Gastrocnemius medialis (tissue), 4 donors: ENCODE measurements around the gene NFIA. TPM values are rescaled to one million over a fixed set of nuclear protein-coding genes. Genes with fewer than 3 reads are reported as not detected.

Experiments used
- ATAC-seq, 2 donors: fragments of 150-250 bp; one replicate each; pipeline ENCODE4 v1.9.1; 2016
- DNase-seq, 2 donors: peaks; one replicate each; pipeline ENCODE4 v3.0.0-alpha.2; 2019
- H3K27ac ChIP-seq, 4 donors: fragments of 200-600 bp; sonication (generic); 1 replicate in 1 of 4; 2 replicates in 3 of 4; pipeline ENCODE4 v1.5.1; 2016 to 2018; ENCODE audit warnings: mild to moderate bottlenecking in 2 of 4, moderate library complexity in 1 of 4
- H3K27me3 ChIP-seq, 3 donors: fragments of 200-600 bp; sonication (generic) in 2 of 3; 1 replicate in 1 of 3; 2 replicates in 2 of 3; pipeline versions ENCODE4 v1.5.1 to v1.6.0; 2016 to 2019; ENCODE audit warnings: mild to moderate bottlenecking in 1 of 3, moderate library complexity in 1 of 3
- H3K36me3 ChIP-seq, 2 donors: fragments of 200-600 bp; sonication (generic) in 1 of 2; one replicate each; pipeline ENCODE4 v1.5.1; 2017 to 2018
- H3K4me1 ChIP-seq, 2 donors: fragments of 200-600 bp; sonication (generic) in 1 of 2; one replicate each; pipeline ENCODE4 v1.5.1; 2016 to 2017; ENCODE audit warnings: mild to moderate bottlenecking in 2 of 2
- H3K4me3 ChIP-seq, 4 donors: fragments of 200-600 bp; sonication (generic) in 3 of 4; 1 replicate in 1 of 4; 2 replicates in 3 of 4; pipeline ENCODE4 v1.5.1; 2016 to 2019; ENCODE audit warnings: mild to moderate bottlenecking in 2 of 4
- H3K9me3 ChIP-seq, 3 donors: fragments of 200-600 bp; sonication (generic) in 2 of 3; 1 replicate in 1 of 3; 2 replicates in 2 of 3; pipeline ENCODE4 v1.5.1; 2016 to 2019
- CTCF ChIP-seq, 5 experiments: fragments of 450-650 bp in 3 of 5; fragments of 200-600 bp in 2 of 5; sonication (generic) in 2 of 5; IDR thresholded peaks in 4 of 5; conservative IDR thresholded peaks in 1 of 5; 1 replicate in 4 of 5; 2 replicates in 1 of 5; pipeline ENCODE4 v1.5.1; 2016 to 2019; ENCODE audit warnings: antibody characterized with exemption in 5 of 5, mild to moderate bottlenecking in 3 of 5, moderate library complexity in 3 of 5
- POLR2A ChIP-seq, 2 donors: fragments of 450-650 bp; IDR thresholded peaks; one replicate each; pipeline ENCODE4 v1.6.1; 2017; ENCODE audit warnings: antibody characterized with exemption in 2 of 2, mild to moderate bottlenecking in 2 of 2, moderate library complexity in 2 of 2
- in situ Hi-C, 4 donors: fragments of 200-750 bp; cut with MboI; loops; one replicate each; pipeline versions ENCODE4 v1.15.0 to v1.8.0; 2017; ENCODE audit warnings: low sequenced_read_pairs in 4 of 4
- intact Hi-C: fragments of 100-400 bp; cut with DNase I; formaldehyde crosslinking; loops from one replicate; pipeline ENCODE4 v1.15.1; 2023; ENCODE audit warnings: low total_unique reads
- total RNA-seq, 4 donors: library from RNA; depleted of rRNA; stranded (reverse); fragments of >200 nt; gene quantifications; one replicate each; pipeline versions ENCODE4 v1.1.0 to v1.2.3, GENCODE V29; 2016

NFIA gene
- total RNA-seq, 4 donors from 2014 or later = 12.9 to 27.0 (median 26.6) TPM

DNA sequence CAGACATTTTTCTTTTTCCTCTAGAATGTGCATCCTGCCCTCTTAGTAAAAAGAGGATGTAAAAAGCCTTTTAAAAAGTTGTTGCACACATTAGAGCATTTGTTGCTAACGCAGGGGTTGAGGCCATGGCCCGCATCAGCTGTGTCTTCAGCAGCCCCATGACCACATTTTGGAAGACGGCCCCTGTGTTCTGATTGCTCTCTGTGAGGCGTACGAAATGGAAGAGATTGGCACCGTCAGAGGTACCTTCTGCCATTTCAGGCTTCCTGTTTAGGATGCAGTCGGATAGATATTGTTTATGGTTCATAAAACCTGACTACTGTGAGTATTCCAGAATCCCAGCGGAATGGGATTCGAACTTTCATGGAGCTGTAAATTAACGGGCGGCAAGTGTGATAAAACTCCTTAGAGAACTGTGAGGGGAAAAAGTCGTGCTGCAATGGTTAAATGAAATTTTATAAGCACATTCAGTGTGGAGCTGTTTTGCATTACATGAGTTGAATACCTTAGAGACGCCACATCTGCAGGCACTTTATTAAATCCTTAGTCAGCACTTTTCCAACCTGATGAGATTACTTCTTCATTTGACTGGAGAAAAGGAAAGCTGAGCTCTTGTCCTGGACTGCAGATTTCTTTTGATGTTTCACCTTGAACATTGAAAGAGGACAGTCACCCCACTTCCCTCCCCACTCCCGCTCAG is 368.7 kb downstream of the NFIA start:
- H3K4me3 ChIP-seq = no peak overlapping the region
- no peak for TF ChIP-seq POLR2A (IDR thresholded peaks at IDR 0.05)
- no peak for TF ChIP-seq CTCF (IDR thresholded peaks at IDR 0.05 in 4 of 5, conservative IDR thresholded peaks at IDR 0.05 in 1 of 5)
- H3K27me3 ChIP-seq = no peaks in the 10 kb centered on the region
- no peaks in the 10 kb centered on the region for H3K9me3 ChIP-seq
- in situ Hi-C loops = loop anchor here (5.0 to 25.0 kb wide), 5 partner anchors 404 to 614 kb away; no protein-coding TSS in a partner anchor
- DNase-seq (no peak), ATAC-seq (no peak)
- intact Hi-C loops = loop anchor here (1.0 to 5.0 kb wide), 3 partner anchors 269 to 599 kb away; no protein-coding TSS in a partner anchor
- H3K4me1 ChIP-seq = peaks cover 66 to 67% of the 10 kb centered on the region in 2 donors
- H3K36me3 ChIP-seq = peaks cover 0 to 6% of the 10 kb centered on the region in 2 donors
- peak overlapping the region; percentile 73 to 82 (median 78) for H3K27ac ChIP-seq

- ATAC-seq (no peak), DNase-seq (no peak)
- in situ Hi-C loops = loop anchor here (5.0 to 25.0 kb wide), 5 partner anchors 404 to 614 kb away; no protein-coding TSS in a partner anchor
- Histone ChIP-seq H3K27me3 (no peaks in the 10 kb centered on the region), H3K36me3 (peaks cover 0 to 6% of the 10 kb centered on the region in 2 donors), H3K9me3 (no peaks in the 10 kb centered on the region), H3K27ac (peak overlapping the region; percentile 73 to 82 (median 78)), H3K4me3 (no peak overlapping the region), H3K4me1 (peaks cover 66 to 67% of the 10 kb centered on the region in 2 donors)
- intact Hi-C loops = loop anchor here (5.0 kb wide), 2 partner anchors 269 to 599 kb away; no protein-coding TSS in a partner anchor
- TF ChIP-seq POLR2A (IDR thresholded peaks at IDR 0.05) = no peak
- TF ChIP-seq CTCF (IDR thresholded peaks at IDR 0.05 in 4 of 5, conservative IDR thresholded peaks at IDR 0.05 in 1 of 5) = no peak
Observed at GRCh38 chr1:61451572-61451968, 369.2 kb downstream of the NFIA start.

- intact Hi-C loops (loop anchor here (1.0 to 5.0 kb wide), 6 partner anchors 114 to 600 kb away; no protein-coding TSS in a partner anchor), in situ Hi-C loops (loop anchor here (5.0 to 25.0 kb wide), 5 partner anchors 405 to 615 kb away; no protein-coding TSS in a partner anchor)
- DNase-seq (no peak), ATAC-seq (no peak)
- no peaks in the 10 kb centered on the region for H3K9me3 ChIP-seq
- peak overlapping the region; percentile 70 to 82 (median 73) for H3K27ac ChIP-seq
- H3K36me3 ChIP-seq = peaks cover 0 to 6% of the 10 kb centered on the region in 2 donors
- peaks cover 66 to 67% of the 10 kb centered on the region in 2 donors for H3K4me1 ChIP-seq
- TF ChIP-seq POLR2A (IDR thresholded peaks at IDR 0.05) = no peak
- TF ChIP-seq CTCF (IDR thresholded peaks at IDR 0.05 in 4 of 5, conservative IDR thresholded peaks at IDR 0.05 in 1 of 5) = no peak
- no peaks in the 10 kb centered on the region for H3K27me3 ChIP-seq
- H3K4me3 ChIP-seq = no peak overlapping the region
Observed at GRCh38 chr1:61452176-61453035, 370.0 kb downstream of the NFIA start.

DNA sequence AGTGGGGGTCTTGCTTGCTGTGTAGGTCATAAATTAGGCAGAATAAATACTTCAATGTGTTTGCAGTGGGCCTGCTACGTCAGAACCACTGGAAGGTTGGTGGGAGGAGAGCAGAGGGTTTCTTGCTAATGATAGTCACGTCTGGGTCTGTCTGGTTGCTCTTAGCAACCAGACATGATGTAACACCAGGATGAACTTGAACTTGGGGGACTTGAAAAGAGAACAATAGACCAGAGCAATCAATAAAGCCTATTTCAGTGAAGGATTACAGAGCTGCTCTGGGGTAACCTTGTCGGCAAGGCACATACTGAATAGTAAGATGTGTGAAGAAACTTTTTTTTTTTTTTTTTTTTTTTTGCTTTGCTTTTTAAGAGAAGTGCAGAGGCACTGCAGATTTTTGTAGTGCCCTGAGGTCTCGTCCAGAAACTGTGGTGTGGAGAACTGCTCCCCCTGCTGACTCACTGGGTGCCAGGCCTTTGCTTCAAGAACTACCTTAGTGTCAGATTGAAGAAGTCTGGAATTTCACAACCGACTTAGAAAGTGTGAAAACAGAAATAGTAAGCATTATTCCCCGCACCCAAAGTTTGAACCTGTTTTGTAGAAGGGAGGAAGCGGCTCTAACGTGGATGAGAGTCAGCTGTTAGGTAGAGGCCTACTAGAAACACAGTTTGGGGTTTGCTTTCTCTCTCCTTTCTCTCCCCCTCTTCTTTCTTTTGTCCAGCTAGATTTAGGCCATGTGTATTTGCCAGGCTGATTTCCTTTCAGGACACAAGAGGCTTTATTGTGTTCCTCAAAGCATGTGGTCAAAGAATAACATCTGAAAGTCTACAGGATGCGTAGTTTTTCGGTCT is 371.0 kb downstream of the NFIA start:
- H3K36me3 ChIP-seq = peaks cover 0 to 6% of the 10 kb centered on the region in 2 donors
- H3K27ac ChIP-seq = peak overlapping the region; percentile 70 to 82 (median 73)
- intact Hi-C loops = loop anchor here (1.0 to 5.0 kb wide), 6 partner anchors 115 to 601 kb away; no protein-coding TSS in a partner anchor
- ATAC-seq (peak; percentile 71 to 75), DNase-seq (peak; percentile 85 to 89)
- no peaks in the 10 kb centered on the region for H3K27me3 ChIP-seq
- no peaks in the 10 kb centered on the region for H3K9me3 ChIP-seq
- H3K4me1 ChIP-seq = peaks cover 60 to 61% of the 10 kb centered on the region in 2 donors
- no peak overlapping the region for H3K4me3 ChIP-seq
- TF ChIP-seq POLR2A (IDR thresholded peaks at IDR 0.05) (no peak), CTCF (IDR thresholded peaks at IDR 0.05 in 4 of 5, conservative IDR thresholded peaks at IDR 0.05 in 1 of 5) (peak; percentile 65 to 82 (median 73))
- in situ Hi-C loops = loop anchor here (5.0 to 25.0 kb wide), 5 partner anchors 406 to 616 kb away; no protein-coding TSS in a partner anchor
